ENCODE data around the gene FNIP2. TPM values are rescaled to one million over a fixed set of nuclear protein-coding genes. Genes with fewer than 3 reads are reported as not detected.

Gene FNIP2
- total RNA-seq, 2 donors from 2014 or later = 26.7 to 38.2 TPM

DNA sequence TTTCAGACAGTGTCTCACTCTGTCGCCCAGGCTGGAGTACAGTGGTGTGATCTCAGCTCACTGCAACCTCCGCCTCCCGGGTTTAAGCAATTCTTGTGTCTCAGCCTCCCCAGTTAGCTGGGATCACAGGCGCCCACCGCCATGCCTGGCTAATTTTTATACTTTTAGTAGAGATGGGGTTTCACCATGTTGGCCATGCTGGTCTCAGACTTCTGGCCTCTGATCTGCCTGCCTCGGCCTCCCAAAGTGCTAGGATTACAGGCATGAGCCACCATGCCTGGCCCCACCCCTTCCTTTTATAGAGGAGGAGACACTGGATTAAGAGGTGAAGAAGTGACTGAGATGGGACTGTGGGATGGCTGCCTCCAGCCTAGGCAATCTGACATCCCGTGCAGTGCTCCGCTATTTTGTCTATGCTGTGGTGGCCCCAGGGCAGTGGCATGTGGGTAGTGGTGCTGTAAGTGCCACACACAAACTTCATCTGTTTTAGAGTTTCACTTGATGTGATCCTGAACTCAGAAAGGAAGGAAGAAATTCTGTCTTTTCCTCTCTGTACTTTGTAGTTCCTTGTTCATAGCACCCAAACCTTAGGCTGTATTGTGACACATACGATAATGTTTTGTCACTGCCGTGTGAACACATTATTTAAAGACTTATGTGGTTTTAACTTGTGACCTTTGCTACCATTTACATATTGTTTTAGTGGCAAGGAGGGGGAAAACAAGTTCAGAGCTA is 48.9 kb downstream of the FNIP2 start:
- intact Hi-C loops (cut with DNase I) = no loop called here
- H3K27ac ChIP-seq = peak overlapping the region in 3 of 4 donors; percentile 4 to 65 (median 31)
- 78 to 79% methylated on average over 10 of the region's 10 CpGs for WGBS, 2 donors

GRCh38 chr4:158818560-158819140 is 49.8 kb downstream of the FNIP2 start:
- no peak overlapping the region for H3K4me3 ChIP-seq

More for the DNA sequence above, 48.9 kb downstream of the FNIP2 start:
- no peak for ATAC-seq
- DNase-seq = no peak
- Histone ChIP-seq H3K4me3 (no peak overlapping the region), H3K4me1 (peaks cover 76% of the 10 kb centered on the region), H3K9me3 (no peaks in the 10 kb centered on the region), H3K36me3 (replicated peaks in 1 of 2; ENCODE audit: insufficient read depth in 1 of 2, low read depth in 2 of 2) (no peaks in the 10 kb centered on the region), H3K27me3 (no peaks in the 10 kb centered on the region)
- TF ChIP-seq POLR2A (IDR thresholded peaks at IDR 0.05) (no peak), CTCF (IDR thresholded peaks at IDR 0.05) (no peak)

DNA sequence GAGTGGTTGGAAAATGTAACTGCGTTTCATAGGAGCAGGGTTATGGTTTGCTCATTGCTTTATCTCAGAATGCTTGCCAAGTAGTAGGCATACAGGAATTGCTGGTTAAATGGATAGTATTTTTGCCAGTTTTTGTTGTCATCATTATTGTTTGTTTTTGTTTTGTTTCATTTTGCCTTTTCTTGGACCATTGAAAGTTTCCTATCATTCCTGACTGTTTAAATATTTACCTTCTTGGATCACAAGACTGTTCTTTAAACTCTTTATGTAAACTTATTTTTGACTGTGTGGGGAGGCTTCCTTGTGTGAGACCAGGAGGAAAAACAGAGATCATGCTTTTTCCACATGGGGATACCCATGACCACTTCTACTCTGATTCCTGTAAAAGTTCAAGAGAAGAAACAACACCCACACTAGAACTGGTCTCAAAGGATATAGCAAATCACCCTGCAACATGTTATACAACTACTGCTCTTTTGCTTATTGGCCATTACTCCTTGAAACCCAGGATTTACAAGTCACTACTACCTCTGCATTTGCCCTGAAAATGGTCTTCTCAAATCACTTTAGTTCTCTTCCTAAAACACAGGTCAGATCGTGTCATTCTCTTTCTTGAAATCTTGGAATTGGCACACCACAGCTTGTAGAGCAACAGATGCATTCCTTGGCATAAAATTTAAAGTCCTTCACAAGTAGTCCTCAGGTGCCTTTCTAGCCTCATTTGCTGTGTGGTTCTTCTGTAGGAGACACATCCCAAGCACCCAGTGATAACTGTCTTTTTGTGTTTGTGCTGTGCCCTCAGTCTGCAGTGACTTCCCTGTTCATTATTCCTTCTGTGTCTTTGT is 51.3 kb downstream of the FNIP2 start:
- H3K27ac ChIP-seq = peak overlapping the region; percentile 34 to 75 (median 67)
- H3K27me3 ChIP-seq = no peaks in the 10 kb centered on the region
- no peaks in the 10 kb centered on the region for H3K9me3 ChIP-seq
- no peak overlapping the region for H3K4me3 ChIP-seq
- peaks cover 80% of the 10 kb centered on the region for H3K4me1 ChIP-seq
- H3K36me3 ChIP-seq (replicated peaks in 1 of 2; ENCODE audit: insufficient read depth in 1 of 2, low read depth in 2 of 2) = no peaks in the 10 kb centered on the region
- TF ChIP-seq CTCF (IDR thresholded peaks at IDR 0.05) (no peak), POLR2A (IDR thresholded peaks at IDR 0.05) (no peak)
- ATAC-seq (peak; percentile 53), DNase-seq (no peak)
- intact Hi-C loops (cut with DNase I) = loop anchor here (10.0 kb wide), 1 partner anchor 45 kb away; no protein-coding TSS in a partner anchor
- WGBS, 2 donors = 17 to 21% methylated on average over 2 of the region's 2 CpGs

More at GRCh38 chr4:158818560-158819140, 49.8 kb downstream of the FNIP2 start:
- intact Hi-C loops (cut with DNase I) = no loop called here
- DNase-seq = no peak
- H3K4me1 ChIP-seq = peaks cover 80% of the 10 kb centered on the region
- WGBS, 2 donors = 40 to 54% methylated on average over 2 of the region's 2 CpGs
- H3K27me3 ChIP-seq = no peaks in the 10 kb centered on the region
- H3K9me3 ChIP-seq = no peaks in the 10 kb centered on the region
- TF ChIP-seq CTCF (IDR thresholded peaks at IDR 0.05) (no peak), POLR2A (IDR thresholded peaks at IDR 0.05) (no peak)
- no peak for ATAC-seq
- H3K36me3 ChIP-seq (replicated peaks in 1 of 2; ENCODE audit: insufficient read depth in 1 of 2, low read depth in 2 of 2) = no peaks in the 10 kb centered on the region
- H3K27ac ChIP-seq = peak overlapping the region in 3 of 4 donors; percentile 31 to 69 (median 65)

GRCh38 chr4:158821228-158821971 is 52.6 kb downstream of the FNIP2 start:
- H3K9me3 ChIP-seq = no peaks in the 10 kb centered on the region
- ATAC-seq (no peak), DNase-seq (no peak)
- no peak overlapping the region for H3K4me3 ChIP-seq
- TF ChIP-seq POLR2A (IDR thresholded peaks at IDR 0.05) (peak in 1 of 3 donors; percentile 10), CTCF (IDR thresholded peaks at IDR 0.05) (no peak)
- H3K4me1 ChIP-seq = peaks cover 89% of the 10 kb centered on the region
- 71 to 78% methylated on average over 4 of the region's 4 CpGs for WGBS, 2 donors
- H3K27me3 ChIP-seq = no peaks in the 10 kb centered on the region
- no peaks in the 10 kb centered on the region for H3K36me3 ChIP-seq (replicated peaks in 1 of 2; ENCODE audit: insufficient read depth in 1 of 2, low read depth in 2 of 2)
- intact Hi-C loops (cut with DNase I) = loop anchor here (10.0 kb wide), 1 partner anchor 47 kb away; no protein-coding TSS in a partner anchor
- H3K27ac ChIP-seq = peak overlapping the region; percentile 34 to 69 (median 56)
